ENCODE measurements around the gene CHRNB2.

CHRNB2 gene

DNA sequence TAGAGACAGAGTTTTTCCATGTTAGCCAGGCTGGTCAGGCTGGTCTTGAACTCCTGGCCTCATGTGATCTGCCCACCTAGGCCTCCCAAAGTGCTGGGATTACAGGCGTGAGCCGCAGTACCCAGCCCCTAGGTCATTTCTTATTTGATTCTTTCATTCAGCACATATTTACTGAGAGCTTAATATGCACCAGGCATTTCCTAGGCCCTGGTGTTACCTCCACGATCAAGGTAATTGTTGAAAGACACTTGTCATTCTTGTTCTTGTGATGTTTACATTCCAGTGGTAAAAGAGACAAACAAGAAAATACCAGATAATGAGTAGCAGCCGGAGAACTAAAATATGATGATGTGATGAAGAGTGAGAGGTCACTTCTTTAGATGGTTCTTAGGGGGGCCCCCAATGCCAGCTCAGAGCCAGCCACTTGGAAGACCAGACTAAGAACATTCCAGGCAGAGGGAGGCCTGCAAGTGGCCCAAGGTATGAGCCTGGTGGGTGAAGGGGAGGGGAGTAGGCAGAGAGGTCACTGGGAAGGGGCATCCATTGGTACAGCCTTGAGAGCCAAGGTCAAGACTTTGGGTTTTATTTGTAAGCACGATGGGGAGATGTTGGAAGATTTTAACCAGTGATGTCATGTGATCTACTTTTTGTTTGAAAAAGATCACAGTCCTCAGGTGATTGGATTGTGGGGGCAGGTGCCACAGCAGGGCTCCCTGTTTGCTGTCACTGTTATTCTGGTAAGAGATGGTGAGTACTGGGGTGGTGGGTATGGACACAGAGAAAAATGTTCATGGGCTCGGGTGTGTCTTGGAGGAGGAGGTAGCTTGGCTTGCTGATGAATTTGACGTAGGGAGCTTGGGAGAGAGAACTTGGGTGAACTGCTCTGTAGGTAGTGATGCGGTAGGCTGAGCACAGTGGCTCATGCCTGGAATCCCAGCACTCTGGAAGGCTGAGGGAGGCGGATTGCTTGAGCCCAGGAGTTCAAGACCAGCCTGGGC, 27.8 kb upstream of the CHRNB2 start:
- TF ChIP-seq EZH2phosphoT487 (conservative IDR thresholded peaks at IDR 0.05; ENCODE audit: low read length), result no peak
- TF ChIP-seq, protein P1, sequence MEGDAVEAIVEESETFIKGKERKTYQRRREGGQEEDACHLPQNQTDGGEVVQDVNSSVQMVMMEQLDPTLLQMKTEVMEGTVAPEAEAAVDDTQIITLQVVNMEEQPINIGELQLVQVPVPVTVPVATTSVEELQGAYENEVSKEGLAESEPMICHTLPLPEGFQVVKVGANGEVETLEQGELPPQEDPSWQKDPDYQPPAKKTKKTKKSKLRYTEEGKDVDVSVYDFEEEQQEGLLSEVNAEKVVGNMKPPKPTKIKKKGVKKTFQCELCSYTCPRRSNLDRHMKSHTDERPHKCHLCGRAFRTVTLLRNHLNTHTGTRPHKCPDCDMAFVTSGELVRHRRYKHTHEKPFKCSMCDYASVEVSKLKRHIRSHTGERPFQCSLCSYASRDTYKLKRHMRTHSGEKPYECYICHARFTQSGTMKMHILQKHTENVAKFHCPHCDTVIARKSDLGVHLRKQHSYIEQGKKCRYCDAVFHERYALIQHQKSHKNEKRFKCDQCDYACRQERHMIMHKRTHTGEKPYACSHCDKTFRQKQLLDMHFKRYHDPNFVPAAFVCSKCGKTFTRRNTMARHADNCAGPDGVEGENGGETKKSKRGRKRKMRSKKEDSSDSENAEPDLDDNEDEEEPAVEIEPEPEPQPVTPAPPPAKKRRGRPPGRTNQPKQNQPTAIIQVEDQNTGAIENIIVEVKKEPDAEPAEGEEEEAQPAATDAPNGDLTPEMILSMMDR (IDR thresholded peaks at IDR 0.05; ENCODE audit: insufficient read depth, low read length, poor library complexity, severe bottlenecking), result no peak

DNA sequence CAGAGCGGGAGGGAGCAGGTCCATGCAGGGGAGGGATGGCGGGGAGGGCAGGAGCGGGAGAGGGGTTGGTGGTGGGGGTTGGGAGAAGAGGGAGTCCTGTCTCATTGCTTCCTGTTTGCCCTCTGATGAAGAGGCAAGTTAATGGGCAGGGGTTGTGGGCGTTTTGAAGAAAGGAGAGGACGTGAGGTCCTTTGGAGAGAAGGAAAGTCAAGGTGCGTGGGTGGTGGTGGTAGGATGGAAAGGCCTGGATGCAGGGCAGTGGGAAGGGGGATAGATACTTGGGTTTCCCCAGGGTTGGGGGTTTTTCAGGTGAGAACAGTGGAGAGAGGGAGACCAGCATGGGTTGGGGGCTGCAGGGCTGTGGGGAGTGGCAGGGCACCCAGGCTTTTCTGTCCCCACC, 26.3 kb upstream of the CHRNB2 start:
- H3K79me2 ChIP-seq (ENCODE audit: insufficient read depth, low read length), result no peaks in the 10 kb centered on the region
- TF ChIP-seq, protein P1 (IDR thresholded peaks at IDR 0.05; ENCODE audit: insufficient read depth, low read length, poor library complexity, severe bottlenecking), result no peak
- no peak for TF ChIP-seq EZH2phosphoT487 (conservative IDR thresholded peaks at IDR 0.05; ENCODE audit: low read length)
- H4K20me1 ChIP-seq (ENCODE audit: low read depth, low read length), result no peaks in the 10 kb centered on the region
- no peaks in the 10 kb centered on the region for H3K36me3 ChIP-seq (ENCODE audit: low read length)
- H2AFZ ChIP-seq (ENCODE audit: low read depth, low read length, severe bottlenecking), result no peak overlapping the region
- no peak overlapping the region for H3K4me3 ChIP-seq (ENCODE audit: insufficient read depth, low read length, poor library complexity, severe bottlenecking)
- H3K9ac ChIP-seq (ENCODE audit: low read length), result no peak overlapping the region
- H3K27ac ChIP-seq (ENCODE audit: low read depth, low read length), result no peak overlapping the region
- no peaks in the 10 kb centered on the region for H3K27me3 ChIP-seq (ENCODE audit: low read length)
- no peaks in the 10 kb centered on the region for H3K9me3 ChIP-seq (ENCODE audit: insufficient read depth, low read length)
- H3F3A ChIP-seq (ENCODE audit: insufficient read depth), result no peaks in the 10 kb centered on the region
- H3K4me2 ChIP-seq (ENCODE audit: low read depth, low read length, poor library complexity, severe bottlenecking), result no peak overlapping the region
- H3K9me2 ChIP-seq (replicated peaks; ENCODE audit: insufficient read depth, low read length), result no peaks in the 10 kb centered on the region

More for the DNA sequence above, 27.8 kb upstream of the CHRNB2 start:
- Histone ChIP-seq H3K9me3 (ENCODE audit: insufficient read depth, low read length) (no peaks in the 10 kb centered on the region), H3K27me3 (ENCODE audit: low read length) (no peaks in the 10 kb centered on the region), H3K9me2 (replicated peaks; ENCODE audit: insufficient read depth, low read length) (no peaks in the 10 kb centered on the region), H3K9ac (ENCODE audit: low read length) (no peak overlapping the region), H3K4me2 (ENCODE audit: low read depth, low read length, poor library complexity, severe bottlenecking) (no peak overlapping the region), H3F3A (ENCODE audit: insufficient read depth) (no peaks in the 10 kb centered on the region), H3K4me3 (ENCODE audit: insufficient read depth, low read length, poor library complexity, severe bottlenecking) (no peak overlapping the region), H3K27ac (ENCODE audit: low read depth, low read length) (no peak overlapping the region), H3K79me2 (ENCODE audit: insufficient read depth, low read length) (no peaks in the 10 kb centered on the region), H2AFZ (ENCODE audit: low read depth, low read length, severe bottlenecking) (no peak overlapping the region), H3K36me3 (ENCODE audit: low read length) (no peaks in the 10 kb centered on the region), H4K20me1 (ENCODE audit: low read depth, low read length) (no peaks in the 10 kb centered on the region)

DNA sequence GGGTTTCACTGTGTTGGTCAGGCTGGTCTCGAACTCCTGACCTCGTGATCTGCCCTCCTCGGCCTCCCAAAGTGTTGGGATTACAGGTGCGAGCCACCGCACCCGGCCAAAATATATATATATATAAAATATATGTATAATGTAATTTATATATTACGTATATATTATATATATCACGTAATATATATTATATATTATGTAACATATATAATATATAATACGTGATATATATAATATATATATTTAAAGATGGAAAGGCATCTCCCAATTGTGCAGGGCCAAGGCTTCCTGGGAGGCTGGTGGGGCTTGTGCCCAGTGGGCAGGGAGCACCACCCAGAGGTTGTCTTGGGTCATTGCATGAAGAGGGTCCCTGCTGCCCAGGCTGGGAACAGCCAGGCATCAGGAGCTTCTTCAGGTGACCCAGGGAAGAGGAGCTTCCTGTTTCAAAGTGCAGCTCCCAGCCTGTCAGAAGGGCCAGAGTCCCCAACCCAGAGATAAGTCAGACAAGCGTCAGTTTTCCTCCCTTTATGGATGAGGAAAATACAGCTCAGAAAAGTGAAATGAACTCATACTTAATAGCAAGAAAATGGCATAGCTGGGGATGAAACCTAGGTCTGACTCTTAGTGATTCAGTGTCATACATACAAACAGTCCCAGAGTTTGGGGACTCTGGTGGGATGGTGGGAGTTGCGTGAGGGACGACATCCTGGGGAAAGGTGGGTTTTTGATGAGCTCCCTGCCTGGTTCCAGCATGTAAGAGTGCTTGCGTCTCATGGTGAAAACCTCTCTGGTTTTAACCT, 21.1 kb upstream of the CHRNB2 start:
- H3K4me2 ChIP-seq (ENCODE audit: low read depth, low read length, poor library complexity, severe bottlenecking), result no peak overlapping the region
- peaks cover 3% of the 10 kb centered on the region; the same call in 1 of the 2 replicates for H4K20me1 ChIP-seq (ENCODE audit: low read depth, low read length)
- no peaks in the 10 kb centered on the region for H3K9me3 ChIP-seq (ENCODE audit: insufficient read depth, low read length)
- no peak overlapping the region for H3K4me3 ChIP-seq (ENCODE audit: insufficient read depth, low read length, poor library complexity, severe bottlenecking)
- no peak overlapping the region for H3K27ac ChIP-seq (ENCODE audit: low read depth, low read length)
- peaks cover 11% of the 10 kb centered on the region for H3K36me3 ChIP-seq (ENCODE audit: low read length)
- no peaks in the 10 kb centered on the region for H3K79me2 ChIP-seq (ENCODE audit: insufficient read depth, low read length)
- no peaks in the 10 kb centered on the region for H3K9me2 ChIP-seq (replicated peaks; ENCODE audit: insufficient read depth, low read length)
- H3K9ac ChIP-seq (ENCODE audit: low read length), result no peak overlapping the region
- no peak overlapping the region for H2AFZ ChIP-seq (ENCODE audit: low read depth, low read length, severe bottlenecking)
- H3F3A ChIP-seq (ENCODE audit: insufficient read depth), result peaks cover 8% of the 10 kb centered on the region
- no peaks in the 10 kb centered on the region for H3K27me3 ChIP-seq (ENCODE audit: low read length)
- TF ChIP-seq, protein P1 (IDR thresholded peaks at IDR 0.05; ENCODE audit: insufficient read depth, low read length, poor library complexity, severe bottlenecking), result peak; percentile 28
- no peak for TF ChIP-seq EZH2phosphoT487 (conservative IDR thresholded peaks at IDR 0.05; ENCODE audit: low read length)
